GM21723 (cell line): ENCODE results near the gene TBX18.

Experiments
- ATAC-seq: cut with Tn5 transposase; IDR thresholded peaks from one replicate; pipeline ENCODE4 v1.9.1; 2021; ENCODE audit warnings: mild to moderate bottlenecking, moderate library complexity; ENCODE audit not compliant: unreplicated experiment

TBX18 gene

GRCh38 chr6:84749181-84749580 lies 15.2 kb downstream of the TBX18 start:
- ATAC-seq = no peak

DNA sequence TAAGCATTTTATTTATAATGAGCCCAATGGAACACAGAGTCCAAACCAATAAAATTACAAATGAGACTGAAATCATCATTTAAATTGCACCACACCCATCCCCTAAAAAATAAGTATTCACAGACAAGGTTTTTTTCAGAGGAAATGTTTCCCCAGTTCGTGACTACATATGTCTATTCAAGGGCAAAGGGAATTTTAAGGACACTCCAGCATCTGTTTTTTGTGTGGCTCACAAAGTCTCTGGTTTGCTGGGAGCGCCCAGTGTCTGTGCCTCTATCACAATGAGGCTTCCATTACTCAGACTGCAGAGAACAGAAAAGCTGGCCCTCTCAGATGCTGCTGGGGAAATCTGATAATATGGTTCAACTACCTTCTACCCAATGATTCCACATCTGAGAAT lies 16.0 kb downstream of the TBX18 start:
- no peak for ATAC-seq

DNA sequence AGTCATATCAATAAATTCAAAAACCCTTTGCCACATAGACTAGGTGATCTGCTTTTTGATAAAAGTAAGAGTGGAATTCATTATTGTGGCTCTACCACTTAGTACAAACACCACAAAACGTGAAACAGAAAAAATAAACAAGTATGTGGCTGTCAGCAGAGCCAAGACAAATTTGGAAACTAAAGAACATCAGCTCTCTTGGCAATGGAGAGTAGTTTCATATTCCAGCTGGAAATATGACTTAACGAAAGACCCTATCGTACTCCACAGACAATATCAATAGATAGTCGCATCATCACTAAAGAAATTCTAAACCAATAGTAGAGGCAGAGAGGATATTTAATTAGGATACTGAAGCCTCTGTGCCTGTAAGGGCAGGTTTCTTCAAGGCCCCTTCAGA lies 20.8 kb downstream of the TBX18 start:
- ATAC-seq = no peak

GRCh38 chr6:84740385-84740784 lies 24.0 kb downstream of the TBX18 start:
- no peak for ATAC-seq

DNA sequence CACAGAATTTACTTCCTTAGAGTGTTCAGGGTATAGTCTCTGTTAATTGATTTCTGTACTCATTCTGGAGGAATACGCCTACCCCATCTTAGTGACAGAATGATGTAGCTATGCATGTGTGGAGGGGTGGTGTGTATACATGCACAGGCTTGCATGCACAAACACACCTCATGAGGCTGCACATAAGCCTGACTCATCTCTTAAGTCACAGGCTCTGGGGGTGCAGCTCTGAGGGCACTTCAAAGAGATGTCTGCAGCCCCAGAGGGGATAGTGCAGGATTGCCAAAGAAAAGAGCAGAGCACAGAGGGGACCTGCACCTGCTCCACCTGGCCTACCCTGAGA lies 24.6 kb downstream of the TBX18 start:
- no peak for ATAC-seq

GRCh38 chr6:84738996-84739865 lies 25.2 kb downstream of the TBX18 start:
- ATAC-seq = no peak

DNA sequence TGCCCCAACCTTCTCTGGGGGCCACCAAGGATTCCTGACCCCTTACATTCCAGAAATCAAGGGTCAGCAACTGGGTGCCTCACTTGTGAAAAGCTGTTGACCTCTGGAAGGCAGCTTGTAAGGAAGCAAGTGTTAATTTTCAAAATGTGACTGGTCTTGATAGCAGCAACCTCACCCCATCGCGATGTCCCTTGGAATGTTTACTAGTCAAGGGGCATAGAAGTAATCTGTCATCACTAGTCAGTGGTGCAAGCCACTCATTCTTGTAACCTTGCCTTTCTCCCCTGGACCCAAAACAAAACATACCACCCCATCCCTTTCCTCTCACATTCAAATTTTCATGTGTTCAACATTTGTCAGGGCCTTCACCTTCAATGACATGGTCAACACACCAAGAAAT lies 30.5 kb downstream of the TBX18 start:
- ATAC-seq = no peak

- ATAC-seq = no peak
These were observed 32.5 kb downstream of the TBX18 start for GRCh38 chr6:84731901-84732300.

DNA sequence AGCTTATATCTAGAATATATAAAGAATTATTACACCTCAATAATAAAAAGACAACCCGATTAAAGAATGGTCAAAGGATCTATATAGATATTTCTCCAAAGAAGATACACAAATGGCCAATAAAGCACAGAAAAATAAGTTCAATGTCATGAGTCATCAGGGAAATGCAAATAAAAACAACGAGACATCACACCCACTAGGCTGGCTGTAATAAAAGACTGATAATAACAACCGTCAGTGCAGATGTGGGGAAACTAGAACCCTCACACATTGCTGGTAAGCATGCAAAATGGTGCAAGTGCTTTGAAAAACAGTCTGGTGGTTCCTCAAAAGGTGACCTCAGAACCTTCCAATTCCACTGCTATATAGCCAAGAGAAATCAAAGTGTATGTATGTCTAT lies 33.0 kb downstream of the TBX18 start:
- ATAC-seq = no peak

DNA sequence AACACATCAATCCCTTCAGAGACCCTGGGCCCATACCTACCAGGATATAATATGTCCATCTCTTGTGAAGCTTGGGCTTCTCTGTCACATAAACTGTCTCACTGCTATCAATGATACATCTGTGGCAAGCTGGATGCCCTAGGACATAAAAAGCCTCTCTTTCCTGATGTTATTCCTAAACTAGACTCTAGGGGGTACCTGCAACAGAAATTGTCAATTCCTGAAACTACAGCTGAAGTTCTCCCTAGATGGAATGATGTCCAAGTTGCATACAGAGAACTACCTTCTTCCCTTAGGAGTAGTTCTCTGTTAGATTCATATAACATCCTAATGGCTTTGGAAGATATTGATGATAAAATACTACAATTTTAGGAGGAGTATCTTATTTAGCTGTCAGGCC lies 35.8 kb downstream of the TBX18 start:
- no peak for ATAC-seq

- ATAC-seq = no peak
These were observed 45.2 kb downstream of the TBX18 start for GRCh38 chr6:84719152-84719551.

DNA sequence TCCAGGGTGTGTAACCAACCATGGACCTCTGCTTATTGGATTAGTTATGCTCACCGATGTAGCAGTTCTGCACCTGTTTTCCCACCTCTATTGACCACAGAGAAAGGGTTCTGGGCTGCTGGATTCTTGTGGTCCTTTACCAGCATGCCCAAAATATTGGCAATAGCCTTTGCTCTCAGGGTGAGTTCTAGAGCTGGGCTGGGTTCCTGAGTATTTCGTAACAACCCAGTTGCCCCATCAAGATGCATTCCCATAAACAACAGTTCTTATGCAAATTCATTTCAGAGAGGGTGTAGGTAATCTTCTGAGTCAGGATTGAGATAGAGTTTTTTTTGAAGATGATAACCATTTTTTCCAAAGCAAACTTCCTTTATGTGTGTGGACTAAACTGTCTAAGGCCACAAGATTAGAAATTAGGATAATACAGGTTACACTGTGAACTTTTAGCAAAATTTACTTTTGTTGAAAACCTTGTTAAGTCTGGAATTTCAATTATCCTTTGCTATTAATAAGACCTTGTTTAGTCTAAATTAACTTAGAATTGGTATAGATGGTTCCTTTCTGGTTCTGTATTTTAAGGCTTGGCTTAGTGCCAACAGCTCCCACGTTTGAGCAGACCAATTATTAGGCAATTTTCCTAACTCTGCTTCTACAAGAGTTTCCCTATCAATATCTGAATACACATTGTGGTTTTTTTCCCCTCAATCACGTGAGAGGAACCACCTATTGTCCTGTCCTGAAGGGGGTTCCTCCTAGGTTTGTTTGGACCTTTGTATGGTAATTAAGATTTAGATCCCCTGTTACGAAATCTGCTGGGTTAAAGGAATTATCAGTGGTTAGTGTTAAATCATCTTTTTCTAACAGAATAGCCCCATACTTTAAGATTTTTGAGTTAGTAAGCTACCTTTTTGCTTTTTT lies 46.1 kb downstream of the TBX18 start:
- ATAC-seq = no peak

DNA sequence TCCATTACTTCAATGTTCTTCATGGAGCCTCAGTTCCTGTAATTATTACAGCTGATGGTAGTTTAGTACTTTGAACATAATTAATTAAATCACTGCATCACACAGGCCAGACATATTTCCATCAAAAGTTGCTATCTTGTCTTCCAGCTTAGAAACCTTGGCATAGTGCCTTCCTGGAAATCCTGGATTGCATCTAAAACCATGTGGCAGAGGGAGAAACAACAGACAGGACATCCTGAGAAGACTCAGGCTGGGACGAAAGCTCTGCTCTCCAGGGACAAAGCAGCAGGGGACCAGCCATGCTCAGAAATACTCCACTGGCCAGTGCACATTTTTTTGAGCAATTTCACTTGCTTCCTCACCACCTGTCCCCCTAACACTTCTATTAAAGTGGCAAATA lies 55.3 kb downstream of the TBX18 start:
- no peak for ATAC-seq

- ATAC-seq = no peak
These were observed 57.2 kb downstream of the TBX18 start for GRCh38 chr6:84707171-84707570.

DNA sequence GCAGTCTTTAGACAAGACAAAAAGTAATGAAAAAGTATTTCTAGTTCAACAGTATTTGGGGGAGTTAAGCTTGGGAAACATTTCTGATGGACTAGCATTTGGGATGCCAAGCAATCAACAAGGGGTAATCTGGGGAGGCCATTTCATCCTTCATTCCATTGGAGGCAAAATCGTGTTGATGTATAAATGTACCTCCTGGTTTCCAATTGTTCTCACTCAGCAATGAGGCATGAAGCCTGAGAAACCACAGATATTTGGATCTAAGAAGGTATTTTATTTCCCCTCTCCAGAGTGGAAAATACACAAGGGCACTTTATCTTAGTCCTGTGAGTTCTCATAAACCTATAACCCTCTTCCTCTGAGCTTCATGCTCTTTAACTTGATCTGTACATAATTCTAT lies 68.2 kb downstream of the TBX18 start:
- ATAC-seq = no peak

GRCh38 chr6:84691978-84692623 lies 72.3 kb downstream of the TBX18 start:
- ATAC-seq = no peak

DNA sequence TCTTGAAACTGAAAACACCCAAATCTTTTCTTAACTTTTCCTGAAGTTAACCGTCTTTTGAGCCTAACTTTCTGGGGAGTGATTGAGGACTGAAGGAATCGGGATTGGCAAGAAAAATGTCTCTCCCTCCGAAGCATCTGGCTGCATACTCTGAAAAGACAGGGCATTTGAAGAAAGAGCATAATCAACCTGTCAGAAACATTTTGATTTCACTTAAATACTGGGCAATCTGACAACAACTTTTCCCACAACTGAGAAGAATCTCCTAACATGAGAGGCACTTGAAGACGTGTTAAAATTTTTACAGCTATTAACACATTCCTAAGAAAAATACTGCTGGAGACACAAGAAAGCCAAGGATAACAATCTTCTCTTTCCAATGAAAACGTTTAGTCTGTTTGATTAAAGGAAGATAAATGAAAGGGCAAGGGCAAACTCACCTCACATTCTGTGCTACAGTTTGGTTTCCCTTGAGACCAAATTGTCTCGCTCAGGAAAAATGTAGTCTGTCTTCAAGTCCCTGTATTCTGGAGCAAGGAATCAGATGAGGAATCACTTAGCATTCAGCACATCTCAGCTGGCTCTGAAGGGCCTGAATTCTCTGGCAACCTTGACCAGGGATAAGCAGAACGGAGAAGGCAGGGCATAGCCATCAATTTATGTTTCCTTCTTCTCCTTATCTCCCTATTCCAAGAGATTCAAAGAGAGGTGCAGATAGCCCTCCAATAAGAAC lies 76.1 kb downstream of the TBX18 start:
- ATAC-seq = no peak

GRCh38 chr6:84687431-84687830 lies 77.0 kb downstream of the TBX18 start:
- ATAC-seq = no peak

DNA sequence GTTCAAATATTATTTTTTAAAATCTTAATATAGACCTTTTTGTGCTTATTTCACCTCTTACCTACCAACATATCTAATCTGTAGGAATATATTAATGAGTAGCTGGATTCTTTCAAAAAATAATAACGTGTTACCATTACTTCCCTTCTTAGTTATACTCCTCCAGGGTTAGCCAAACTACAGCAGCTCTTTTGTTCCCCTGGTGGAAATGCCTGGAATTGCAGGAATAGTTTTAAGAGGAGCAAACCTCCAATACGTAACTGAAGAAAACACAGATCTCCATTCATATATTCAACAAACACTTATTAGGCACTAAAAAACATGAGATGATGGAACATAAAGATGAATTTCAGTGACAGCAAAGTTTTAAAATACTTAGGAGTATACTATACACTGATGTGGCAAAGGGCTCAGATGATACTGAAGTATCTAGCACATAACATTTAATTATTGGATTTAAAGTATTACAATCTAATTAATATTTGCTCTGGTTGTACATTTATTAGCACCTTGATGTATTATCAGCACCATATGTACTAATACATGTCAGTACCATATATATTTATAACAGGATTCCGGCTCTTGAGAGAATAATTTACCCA lies 78.3 kb downstream of the TBX18 start:
- ATAC-seq = no peak

GRCh38 chr6:84681693-84682326 lies 82.6 kb downstream of the TBX18 start:
- no peak for ATAC-seq
